ENCODE results near the gene MXRA5.

GRCh38 chrX:3348191-3348590 lies 1.7 kb upstream of the MXRA5 start:
- TF ChIP-seq SUZ12 (IDR thresholded peaks at IDR 0.05; ENCODE audit: unreplicated experiment) (no peak), IKZF1 (conservative IDR thresholded peaks at IDR 0.05) (no peak), BACH1 (IDR thresholded peaks at IDR 0.05; ENCODE audit: borderline replicate concordance) (no peak), GABPA (IDR thresholded peaks at IDR 0.05; ENCODE audit: low read depth) (no peak), TCF3 (IDR thresholded peaks at IDR 0.05; ENCODE audit: borderline replicate concordance, insufficient read depth, low read depth, low read length) (no peak), PKNOX1 (IDR thresholded peaks at IDR 0.05) (no peak), FOXK2 (IDR thresholded peaks at IDR 0.05) (no peak)
- TF ChIP-seq, protein P1, sequence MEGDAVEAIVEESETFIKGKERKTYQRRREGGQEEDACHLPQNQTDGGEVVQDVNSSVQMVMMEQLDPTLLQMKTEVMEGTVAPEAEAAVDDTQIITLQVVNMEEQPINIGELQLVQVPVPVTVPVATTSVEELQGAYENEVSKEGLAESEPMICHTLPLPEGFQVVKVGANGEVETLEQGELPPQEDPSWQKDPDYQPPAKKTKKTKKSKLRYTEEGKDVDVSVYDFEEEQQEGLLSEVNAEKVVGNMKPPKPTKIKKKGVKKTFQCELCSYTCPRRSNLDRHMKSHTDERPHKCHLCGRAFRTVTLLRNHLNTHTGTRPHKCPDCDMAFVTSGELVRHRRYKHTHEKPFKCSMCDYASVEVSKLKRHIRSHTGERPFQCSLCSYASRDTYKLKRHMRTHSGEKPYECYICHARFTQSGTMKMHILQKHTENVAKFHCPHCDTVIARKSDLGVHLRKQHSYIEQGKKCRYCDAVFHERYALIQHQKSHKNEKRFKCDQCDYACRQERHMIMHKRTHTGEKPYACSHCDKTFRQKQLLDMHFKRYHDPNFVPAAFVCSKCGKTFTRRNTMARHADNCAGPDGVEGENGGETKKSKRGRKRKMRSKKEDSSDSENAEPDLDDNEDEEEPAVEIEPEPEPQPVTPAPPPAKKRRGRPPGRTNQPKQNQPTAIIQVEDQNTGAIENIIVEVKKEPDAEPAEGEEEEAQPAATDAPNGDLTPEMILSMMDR (IDR thresholded peaks at IDR 0.05 in 2 of 3, conservative IDR thresholded peaks at IDR 0.05 in 1 of 3; ENCODE audit: control insufficient read depth in 2 of 3, extremely low read depth in 1 of 3, insufficient read depth in 1 of 3, low read depth in 3 of 3, low read length in 3 of 3) = no peak
- TF ChIP-seq, protein P2, sequence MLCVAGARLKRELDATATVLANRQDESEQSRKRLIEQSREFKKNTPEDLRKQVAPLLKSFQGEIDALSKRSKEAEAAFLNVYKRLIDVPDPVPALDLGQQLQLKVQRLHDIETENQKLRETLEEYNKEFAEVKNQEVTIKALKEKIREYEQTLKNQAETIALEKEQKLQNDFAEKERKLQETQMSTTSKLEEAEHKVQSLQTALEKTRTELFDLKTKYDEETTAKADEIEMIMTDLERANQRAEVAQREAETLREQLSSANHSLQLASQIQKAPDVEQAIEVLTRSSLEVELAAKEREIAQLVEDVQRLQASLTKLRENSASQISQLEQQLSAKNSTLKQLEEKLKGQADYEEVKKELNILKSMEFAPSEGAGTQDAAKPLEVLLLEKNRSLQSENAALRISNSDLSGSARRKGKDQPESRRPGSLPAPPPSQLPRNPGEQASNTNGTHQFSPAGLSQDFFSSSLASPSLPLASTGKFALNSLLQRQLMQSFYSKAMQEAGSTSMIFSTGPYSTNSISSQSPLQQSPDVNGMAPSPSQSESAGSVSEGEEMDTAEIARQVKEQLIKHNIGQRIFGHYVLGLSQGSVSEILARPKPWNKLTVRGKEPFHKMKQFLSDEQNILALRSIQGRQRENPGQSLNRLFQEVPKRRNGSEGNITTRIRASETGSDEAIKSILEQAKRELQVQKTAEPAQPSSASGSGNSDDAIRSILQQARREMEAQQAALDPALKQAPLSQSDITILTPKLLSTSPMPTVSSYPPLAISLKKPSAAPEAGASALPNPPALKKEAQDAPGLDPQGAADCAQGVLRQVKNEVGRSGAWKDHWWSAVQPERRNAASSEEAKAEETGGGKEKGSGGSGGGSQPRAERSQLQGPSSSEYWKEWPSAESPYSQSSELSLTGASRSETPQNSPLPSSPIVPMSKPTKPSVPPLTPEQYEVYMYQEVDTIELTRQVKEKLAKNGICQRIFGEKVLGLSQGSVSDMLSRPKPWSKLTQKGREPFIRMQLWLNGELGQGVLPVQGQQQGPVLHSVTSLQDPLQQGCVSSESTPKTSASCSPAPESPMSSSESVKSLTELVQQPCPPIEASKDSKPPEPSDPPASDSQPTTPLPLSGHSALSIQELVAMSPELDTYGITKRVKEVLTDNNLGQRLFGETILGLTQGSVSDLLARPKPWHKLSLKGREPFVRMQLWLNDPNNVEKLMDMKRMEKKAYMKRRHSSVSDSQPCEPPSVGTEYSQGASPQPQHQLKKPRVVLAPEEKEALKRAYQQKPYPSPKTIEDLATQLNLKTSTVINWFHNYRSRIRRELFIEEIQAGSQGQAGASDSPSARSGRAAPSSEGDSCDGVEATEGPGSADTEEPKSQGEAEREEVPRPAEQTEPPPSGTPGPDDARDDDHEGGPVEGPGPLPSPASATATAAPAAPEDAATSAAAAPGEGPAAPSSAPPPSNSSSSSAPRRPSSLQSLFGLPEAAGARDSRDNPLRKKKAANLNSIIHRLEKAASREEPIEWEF (IDR thresholded peaks at IDR 0.05; ENCODE audit: insufficient replicate concordance, low read depth, low read length) = no peak
